HG03039 (cell line): ENCODE data around the gene VAV2.

Experiments
- ATAC-seq: cut with Tn5 transposase; IDR thresholded peaks from one replicate; pipeline ENCODE4 v1.9.1; 2021; ENCODE audit warnings: mild to moderate bottlenecking, moderate library complexity; ENCODE audit not compliant: unreplicated experiment

VAV2 gene

DNA sequence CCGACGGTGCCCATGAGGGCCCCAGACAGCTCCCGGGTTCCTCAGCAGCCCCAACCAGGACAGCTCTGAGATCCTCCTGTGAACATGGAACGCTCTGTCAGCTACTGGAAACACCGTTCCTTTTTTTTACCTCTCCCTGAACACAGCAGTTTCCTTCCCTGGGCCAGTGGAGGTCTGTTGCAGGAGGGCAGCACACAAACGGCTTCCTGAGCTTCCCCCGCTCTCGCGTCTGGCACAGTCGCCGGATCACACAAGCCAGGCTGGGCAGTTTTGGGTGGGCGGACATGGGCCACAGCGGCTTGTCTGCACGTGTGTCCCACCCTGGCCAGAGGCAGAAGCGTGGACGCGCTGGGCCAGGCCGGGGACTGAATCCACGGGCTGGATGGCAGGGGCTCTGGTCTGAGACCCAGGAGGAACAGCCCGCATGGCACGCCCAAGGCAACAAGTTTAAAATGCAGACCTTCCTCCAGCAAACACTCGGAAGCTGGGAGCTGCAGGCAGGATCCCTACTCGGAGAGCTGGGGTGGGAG, 147.2 kb downstream of the VAV2 start:
- ATAC-seq: no peak

DNA sequence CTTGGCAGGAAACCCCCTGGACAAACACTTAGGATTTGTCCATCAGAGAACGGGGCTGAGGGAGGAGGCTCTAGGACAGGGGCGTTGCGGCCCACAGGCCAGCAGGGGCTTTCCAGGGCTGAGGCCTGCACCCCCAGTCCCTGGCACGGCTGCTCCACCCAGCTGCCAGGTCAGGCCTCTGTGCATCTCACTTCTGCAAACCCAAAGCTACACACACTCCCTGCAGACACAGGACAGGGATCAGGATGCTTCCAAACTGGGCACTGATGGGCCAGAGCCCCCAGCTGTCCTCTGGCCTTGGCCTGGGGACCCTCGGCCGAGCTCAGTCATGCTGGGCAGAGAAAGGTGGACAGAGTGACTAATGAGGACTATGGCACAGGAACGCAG, 147.7 kb downstream of the VAV2 start:
- ATAC-seq: no peak

- ATAC-seq: no peak
These were observed 148.2 kb downstream of the VAV2 start for GRCh38 chr9:133843751-133844397.

- no peak for ATAC-seq
These were observed 148.9 kb downstream of the VAV2 start for GRCh38 chr9:133843250-133843649.

DNA sequence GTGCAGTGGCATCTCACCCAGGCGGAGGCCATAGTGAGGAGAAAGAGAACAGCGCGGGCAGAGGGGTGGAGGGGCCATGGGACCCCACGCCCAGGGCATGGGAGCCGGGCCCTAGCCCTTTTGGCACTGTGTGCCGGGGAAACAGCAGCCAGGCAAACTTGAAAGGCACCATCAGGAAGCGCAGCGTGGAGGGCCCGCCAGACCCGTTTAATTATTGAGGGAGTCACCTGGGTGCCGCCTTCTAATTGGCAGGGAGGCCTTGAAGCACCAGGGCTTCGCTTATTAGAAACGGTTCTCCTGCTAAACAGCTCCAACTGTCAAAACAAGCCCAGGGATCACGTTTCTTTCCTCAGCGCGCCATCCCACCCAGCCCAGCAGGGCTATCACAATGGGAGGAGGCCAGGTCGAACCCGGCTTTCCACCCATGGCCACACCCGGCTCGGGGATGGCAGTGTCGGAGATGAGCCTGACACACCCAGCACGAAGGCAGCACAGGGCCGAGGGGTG, 149.3 kb downstream of the VAV2 start:
- ATAC-seq: no peak

DNA sequence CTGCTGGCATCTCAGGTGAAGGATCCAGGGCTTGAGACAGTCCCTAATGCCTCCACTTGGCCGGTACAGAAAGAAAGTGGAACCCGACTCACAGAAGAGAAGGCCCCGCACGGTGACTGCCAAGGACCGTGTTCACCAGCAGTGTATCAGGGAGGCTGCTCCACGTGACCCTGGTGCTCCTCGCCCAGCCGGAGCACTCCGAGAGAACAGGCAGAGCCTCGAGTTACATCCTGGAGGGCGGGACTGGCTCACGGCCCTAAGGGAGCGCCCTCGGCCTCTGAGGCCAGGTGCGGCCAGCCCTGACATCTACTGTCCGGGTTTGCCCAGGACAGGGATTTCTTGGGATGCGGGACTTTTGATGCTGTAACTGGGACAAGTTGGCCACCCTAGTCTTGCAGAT, 149.9 kb downstream of the VAV2 start:
- ATAC-seq: no peak

DNA sequence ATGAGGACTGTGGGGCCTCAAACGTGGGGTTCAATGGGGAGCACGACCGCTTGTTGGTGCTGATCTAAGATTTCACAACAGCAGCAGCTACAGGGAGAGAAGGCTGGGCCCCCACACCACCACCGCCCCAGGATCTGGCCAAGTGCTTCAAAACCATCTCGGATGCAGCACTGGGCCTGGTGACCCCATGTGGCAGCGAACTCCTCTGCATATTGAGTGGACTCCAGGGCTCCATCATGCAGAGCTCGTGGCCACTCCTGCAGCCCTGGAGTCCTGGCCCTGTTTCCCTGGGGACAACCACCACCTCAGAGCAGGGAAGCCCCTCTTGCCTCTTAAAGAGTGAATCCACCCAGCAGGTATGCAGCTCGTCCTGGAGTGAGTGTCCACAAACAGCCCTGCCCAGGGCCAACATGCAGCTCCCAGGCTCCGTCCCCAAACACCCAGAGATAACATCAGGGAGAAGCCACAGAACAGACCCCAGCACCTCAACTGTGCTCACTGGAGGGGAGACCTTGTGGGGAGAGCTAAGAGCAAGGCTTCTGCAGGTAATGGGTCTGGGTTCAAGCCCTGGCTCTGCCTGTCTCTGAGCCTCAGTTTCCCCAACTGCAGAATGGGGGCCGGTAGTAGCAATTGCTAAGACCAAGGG, 150.8 kb downstream of the VAV2 start:
- ATAC-seq: no peak

- ATAC-seq: no peak
These were observed 152.2 kb downstream of the VAV2 start for GRCh38 chr9:133839822-133840329.

DNA sequence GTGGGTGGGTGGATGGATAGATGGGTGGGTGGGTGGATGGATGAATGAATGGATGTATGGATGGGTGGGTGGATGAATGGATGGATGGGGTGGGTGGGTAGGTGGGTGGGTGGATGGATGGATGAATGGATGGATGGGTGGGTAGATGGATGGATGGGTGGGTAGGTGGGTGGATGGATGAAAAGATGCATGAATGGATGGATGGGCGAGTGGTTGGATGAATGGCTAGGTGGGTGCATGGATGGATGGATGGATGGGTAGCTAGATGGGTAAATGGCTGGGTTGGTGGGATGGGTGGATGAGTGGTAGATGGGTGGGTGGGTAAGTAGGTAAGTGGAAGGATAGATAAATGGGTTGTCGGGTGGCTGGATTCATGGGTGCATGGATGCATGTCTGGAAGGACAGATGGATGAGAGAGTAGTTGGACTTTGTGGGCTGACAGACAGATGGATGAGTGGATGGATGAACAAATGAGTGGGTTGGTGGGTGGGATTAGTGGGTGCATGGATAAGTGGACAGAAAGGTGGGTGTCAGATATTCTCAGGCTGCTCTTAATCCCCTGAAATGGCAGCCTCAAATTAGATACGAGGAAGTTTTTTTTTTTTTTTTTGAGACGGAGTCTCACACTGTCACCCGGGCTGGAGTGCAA, 153.1 kb downstream of the VAV2 start:
- no peak for ATAC-seq

DNA sequence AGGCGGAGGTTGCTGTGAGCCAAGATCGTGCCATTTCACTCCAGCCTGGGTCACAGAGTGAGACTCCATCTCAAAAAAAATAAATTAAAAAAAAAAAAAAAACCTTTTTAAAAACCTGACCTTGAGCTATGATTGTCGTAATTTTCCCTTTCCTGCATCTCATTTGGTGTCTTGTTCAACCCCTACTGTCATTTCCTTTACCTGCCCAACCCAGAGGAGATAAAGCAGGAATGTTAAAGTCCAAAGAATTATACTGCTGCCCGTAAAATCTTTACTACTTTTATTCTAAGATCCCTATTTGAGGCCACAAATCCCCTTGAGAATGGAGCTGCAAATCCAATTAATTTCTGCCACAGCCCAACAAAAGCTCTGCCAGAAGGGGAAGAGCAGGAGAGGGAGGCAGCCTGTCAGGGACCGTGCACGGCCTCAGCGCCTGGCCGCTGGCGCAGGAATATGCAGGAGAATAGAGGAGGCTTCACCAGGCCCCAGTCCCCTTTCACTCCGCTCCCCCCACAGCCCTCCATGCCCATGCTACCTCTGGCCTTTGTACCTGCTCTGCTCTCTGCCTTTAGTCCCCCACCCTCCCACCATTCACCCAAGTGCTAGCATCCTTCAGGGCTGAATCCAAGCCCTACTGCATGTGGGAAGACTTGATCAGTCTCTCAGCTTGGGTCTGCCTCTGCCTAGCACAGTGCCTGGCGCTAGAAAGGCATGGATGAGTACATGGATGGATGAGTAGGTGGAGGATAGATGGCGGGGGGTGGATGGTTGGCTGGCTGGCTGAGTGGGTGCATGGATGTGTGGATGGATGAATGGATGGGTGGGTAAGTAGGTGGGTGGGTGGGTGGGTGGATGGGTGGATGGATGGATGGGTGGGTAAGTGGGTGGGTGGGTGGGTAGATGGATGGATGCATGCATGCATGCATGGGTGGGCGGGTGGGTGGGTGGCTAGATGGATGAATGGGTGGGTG, 154.2 kb downstream of the VAV2 start:
- no peak for ATAC-seq

DNA sequence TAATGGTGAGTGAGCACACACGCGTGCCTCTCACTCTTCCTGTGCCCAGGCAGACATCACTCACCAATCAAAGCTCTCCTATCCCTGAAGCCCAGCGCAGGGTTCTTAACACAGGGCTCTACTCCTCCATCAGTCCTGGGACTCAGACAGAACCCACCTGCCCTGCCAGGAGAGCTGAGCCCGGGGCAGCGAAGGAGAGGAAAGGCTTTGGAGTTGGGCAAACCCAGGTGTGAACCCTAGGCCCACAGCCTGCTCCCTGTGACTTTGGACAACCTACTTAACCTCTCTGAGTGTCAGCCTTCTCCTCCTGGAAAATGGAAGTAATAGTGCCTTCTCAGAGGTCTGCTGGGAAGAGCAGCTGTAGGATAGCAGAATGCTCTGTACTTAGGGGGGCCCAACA, 155.3 kb downstream of the VAV2 start:
- no peak for ATAC-seq

DNA sequence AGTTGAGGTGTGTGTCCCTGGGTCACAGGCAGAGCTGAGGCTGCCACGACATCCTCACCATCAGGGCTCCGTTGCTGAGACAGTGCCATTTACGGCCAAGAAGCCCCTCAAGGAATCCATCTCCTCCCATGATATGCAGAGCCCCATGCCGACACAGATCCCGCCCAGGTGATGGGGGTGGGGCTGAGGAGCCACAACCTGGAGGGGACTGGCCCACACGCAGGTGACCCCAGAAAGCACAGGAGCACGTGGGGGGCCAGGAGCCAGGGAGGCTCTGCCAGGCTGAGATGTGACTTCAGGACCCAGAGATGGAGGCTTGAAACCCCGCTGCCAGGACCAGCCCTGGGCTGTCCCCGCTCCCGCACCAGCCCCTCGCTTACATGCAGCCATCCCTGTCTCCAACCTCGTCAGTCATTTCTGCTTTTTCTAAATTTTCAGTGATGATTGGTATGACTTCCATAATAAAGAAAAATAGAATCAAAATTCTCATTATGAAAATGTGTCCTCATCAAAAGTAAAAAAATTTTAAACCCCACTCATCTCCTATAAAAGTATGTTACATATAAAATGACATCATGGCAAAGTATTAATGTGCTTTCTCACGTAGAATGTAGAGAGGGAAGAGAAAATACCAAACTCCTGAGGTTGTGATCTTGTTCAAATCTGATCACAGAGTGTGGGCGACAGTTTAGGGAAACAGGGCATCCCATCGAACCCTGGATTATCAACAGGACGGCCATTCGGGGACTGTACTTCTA, 155.9 kb downstream of the VAV2 start:
- no peak for ATAC-seq

GRCh38 chr9:133835262-133835901, 156.7 kb downstream of the VAV2 start:
- no peak for ATAC-seq

DNA sequence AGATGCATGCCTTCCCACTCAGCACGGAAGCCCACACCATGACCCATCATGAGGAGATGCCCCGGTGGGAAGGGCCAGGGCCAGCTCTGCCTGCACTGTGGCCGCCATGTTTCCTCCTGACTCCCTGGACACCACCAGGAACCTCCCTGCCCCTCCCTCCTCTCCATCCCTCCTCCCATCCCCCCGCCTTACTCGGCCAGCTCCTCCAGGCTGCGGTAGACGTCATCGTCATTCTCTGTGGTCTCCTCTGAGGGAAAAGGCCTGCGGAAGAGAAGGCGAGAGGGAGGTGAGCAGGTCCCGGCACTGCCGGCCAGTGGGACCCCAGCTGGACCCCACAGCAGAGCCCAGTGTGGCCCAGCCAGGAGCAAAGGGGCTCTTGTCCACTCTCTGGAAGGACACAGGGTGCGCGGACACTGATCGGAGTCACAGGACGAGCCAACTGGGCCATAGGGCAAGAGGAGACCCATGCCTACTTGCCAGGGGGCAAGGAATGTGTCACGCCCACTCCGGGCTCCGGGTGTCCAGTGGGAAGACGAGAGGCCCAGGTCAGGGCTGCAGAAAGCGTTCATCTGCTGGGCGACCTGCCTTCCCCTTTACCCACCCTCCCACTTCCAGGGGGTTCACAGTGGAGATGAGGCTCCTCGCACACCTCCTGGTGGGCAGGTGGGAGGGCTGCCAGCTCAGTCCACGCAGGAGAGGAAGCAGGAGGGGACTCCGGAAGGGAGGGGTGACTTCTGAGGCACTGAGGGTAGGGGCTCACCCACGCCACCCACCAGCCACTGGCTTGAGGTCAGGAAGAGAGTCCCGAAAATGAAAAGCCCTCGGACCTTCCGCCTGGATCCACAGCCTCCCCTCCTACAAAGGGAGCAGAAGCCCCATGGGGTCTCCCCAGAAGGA, 157.8 kb downstream of the VAV2 start:
- no peak for ATAC-seq

- no peak for ATAC-seq
These were observed 158.6 kb downstream of the VAV2 start for GRCh38 chr9:133833388-133834025.

- no peak for ATAC-seq
These were observed 159.2 kb downstream of the VAV2 start for GRCh38 chr9:133832877-133833276.

DNA sequence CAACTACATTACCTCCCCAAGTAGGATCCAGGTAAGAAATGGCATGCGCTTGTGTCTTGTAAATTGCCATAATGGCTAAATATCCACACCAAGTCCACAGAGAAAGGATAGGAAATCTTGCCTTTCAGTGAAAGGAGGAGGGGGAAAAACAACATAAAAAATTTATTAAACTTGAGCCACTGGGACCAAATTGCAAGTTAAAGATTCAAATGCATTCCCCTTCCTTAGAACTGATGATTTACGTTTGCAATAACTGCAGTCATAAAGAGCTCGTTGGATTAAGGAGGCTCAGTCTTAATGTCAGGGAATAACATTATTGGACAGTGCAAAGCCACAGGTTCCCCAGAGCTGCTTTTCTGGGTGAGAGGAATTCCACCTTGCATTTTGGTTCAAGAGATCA, 161.4 kb downstream of the VAV2 start:
- no peak for ATAC-seq

GRCh38 chr9:133830310-133830709, 161.8 kb downstream of the VAV2 start:
- no peak for ATAC-seq
